ENCODE results near the gene FAM83B. TPM values are rescaled to one million over a fixed set of nuclear protein-coding genes. Genes with fewer than 3 reads are reported as not detected.

The FAM83B gene
- total RNA-seq, 1 donor, result 0.43 TPM

GRCh38 chr6:54981647-54982046 lies 135.1 kb downstream of the FAM83B start:
- no peak for TF ChIP-seq CTCF (IDR thresholded peaks at IDR 0.05; ENCODE audit: insufficient read depth, low read depth, low read length)
- no peak for DNase-seq (ENCODE audit: low read depth)
- H3K4me3 ChIP-seq (ENCODE audit: low read depth, low read length), result no peak overlapping the region

GRCh38 chr6:54987633-54988290 lies 141.2 kb downstream of the FAM83B start:
- no peak for TF ChIP-seq CTCF (IDR thresholded peaks at IDR 0.05; ENCODE audit: insufficient read depth, low read depth, low read length)
- no peak for DNase-seq (ENCODE audit: low read depth)
- no peak overlapping the region for H3K4me3 ChIP-seq (ENCODE audit: low read depth, low read length)

DNA sequence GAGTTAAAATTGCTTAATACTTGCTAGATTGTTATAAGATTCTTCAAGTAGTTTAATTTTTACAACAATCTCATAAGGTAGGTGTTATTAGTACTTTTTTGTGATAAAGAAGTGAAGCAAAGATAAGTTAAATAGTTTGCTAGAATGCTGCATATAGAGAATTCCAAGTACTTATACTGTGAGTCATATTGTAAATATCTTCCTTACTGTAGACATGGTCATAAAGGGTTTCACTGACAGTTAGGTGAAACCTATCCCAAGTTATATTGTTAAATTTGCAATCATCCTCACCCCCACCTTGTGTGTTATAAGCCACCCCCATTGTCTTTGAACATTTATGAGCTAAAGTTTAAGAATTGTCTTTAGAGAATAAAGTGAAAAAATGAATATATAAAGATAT lies 142.0 kb downstream of the FAM83B start:
- H3K4me3 ChIP-seq (ENCODE audit: low read depth, low read length), result no peak overlapping the region
- no peak for TF ChIP-seq CTCF (IDR thresholded peaks at IDR 0.05; ENCODE audit: insufficient read depth, low read depth, low read length)
- DNase-seq (ENCODE audit: low read depth), result no peak

GRCh38 chr6:54990001-54990400 lies 143.4 kb downstream of the FAM83B start:
- no peak for TF ChIP-seq CTCF (IDR thresholded peaks at IDR 0.05; ENCODE audit: insufficient read depth, low read depth, low read length)
- H3K4me3 ChIP-seq (ENCODE audit: low read depth, low read length), result no peak overlapping the region
- DNase-seq (ENCODE audit: low read depth), result no peak
